HCEC 1CT (cell line): ENCODE data around the gene ATG2A.

Source experiments
- DNase-seq: peaks from one replicate; pipeline ENCODE4 v3.0.0-alpha.2; 2017

The ATG2A gene

DNA sequence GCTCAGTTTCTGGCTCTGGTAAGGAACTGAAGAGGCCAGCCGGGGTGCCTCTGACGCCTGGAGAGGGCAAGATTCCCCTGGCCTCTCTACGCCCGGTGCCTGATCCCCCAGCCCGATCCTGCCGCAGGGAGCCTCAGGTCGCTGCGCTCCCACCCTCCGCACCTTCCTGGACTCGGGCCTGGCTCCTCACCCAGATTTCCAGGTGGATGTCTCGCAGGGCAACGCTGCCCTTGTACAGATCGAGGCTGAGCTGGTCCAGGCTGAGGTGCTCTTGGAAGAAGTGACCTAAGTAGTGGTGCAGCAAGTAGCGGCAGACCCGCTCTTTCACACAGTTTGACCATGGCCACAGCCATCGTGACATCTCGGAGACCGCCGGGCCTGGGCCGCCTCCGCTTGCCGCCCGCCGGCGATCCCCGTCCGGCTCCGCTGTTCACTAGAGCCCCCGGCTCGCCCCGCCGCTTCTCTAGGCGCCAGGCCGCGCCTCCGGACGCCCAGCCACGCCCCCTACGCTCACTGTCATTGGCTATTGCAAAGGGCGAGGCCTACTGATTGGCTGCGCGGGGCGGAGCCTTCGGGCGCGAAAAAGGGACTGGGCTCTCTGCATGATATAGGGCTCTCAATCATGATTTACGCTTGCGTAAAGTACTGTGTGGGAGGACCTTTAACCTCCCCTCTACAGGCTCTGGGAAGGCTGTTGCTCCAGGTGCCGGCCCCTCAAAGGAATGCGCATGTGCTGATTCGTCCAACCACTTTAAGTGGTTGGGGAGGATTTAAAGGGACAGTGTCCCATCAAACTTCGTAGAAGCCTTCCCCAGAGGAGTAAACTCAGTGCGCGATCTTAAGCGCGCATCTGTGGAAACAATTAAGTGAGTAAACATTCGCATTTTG, at the start of gene ATG2A:
ATG2A (minus strand) TSS at position 435 of the 888 bp plus-strand sequence; CDS start at position 361, 74 bp downstream.
- DNase-seq = peak; percentile 100

- no peak for DNase-seq
Observed at GRCh38 chr11:64963072-64963631, 46.1 kb upstream of the ATG2A start.

DNA sequence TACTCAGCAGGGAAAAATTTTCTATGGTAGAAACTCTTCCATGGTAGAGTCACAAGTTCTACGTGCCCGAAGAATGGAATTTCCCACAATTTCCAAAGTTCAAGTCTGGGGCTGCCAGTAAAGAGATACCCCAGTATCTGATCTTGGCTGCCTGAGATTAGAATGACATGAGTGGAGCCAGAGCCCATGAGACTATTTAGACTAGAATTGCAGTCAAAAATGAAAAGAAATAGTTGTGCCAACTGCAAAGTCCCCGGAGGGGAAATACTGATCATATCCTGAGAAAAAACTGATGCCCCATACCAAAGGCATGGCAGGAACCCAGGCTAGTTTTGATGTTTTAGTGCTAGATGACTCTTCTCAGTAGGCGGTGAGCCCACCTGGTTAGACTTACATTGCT, 43.7 kb upstream of the ATG2A start:
- no peak for DNase-seq

GRCh38 chr11:64959498-64959897, 42.5 kb upstream of the ATG2A start:
- DNase-seq = no peak

GRCh38 chr11:64954201-64954600, 37.2 kb upstream of the ATG2A start:
- DNase-seq = no peak

GRCh38 chr11:64951529-64951928, 34.5 kb upstream of the ATG2A start:
- DNase-seq = no peak

- peak; percentile 58 for DNase-seq
Observed at GRCh38 chr11:64947208-64947814, 30.3 kb upstream of the ATG2A start.

- DNase-seq = no peak
Observed at GRCh38 chr11:64936539-64936938, 19.5 kb upstream of the ATG2A start.

DNA sequence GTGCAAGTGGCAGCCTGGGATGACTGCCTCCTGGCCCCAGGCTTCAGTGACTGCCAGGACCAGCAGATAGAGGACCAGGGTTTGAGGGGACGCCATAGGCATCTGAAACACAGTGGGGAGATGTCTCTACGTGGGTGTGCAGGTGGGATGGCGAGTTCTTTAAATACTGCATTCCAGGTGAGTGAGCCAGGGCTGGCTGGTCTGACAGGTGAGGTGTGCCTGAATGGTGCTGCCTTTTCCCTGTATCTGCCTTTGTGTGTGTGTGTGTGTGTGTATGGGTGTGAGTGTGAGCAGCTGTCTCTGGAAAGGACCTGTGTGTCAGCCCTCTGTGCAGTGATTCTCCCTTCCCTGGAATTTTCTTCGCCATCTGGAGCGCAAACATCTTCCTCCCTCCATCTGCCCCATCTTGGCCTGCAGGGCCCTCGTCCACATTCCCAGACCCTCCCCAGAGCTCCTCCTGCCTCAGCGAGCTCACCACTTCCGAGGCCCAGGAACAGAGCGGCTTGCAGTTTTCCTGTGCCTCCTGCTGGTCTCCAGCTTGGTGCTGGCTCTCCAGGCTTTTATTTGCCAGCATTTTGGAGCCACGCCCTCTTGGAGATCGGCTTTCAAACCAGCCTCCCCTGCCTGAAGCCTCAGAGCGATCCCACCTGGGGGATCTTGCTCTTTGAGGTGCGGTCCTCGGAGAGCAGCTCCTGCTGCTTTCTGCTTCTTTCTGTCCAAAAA, 18.5 kb upstream of the ATG2A start, which contains the start of gene GPHA2:
GPHA2 (minus strand) TSS at position 535 of the 723 bp plus-strand sequence; CDS start at position 102, 433 bp downstream.
- no peak for DNase-seq

DNA sequence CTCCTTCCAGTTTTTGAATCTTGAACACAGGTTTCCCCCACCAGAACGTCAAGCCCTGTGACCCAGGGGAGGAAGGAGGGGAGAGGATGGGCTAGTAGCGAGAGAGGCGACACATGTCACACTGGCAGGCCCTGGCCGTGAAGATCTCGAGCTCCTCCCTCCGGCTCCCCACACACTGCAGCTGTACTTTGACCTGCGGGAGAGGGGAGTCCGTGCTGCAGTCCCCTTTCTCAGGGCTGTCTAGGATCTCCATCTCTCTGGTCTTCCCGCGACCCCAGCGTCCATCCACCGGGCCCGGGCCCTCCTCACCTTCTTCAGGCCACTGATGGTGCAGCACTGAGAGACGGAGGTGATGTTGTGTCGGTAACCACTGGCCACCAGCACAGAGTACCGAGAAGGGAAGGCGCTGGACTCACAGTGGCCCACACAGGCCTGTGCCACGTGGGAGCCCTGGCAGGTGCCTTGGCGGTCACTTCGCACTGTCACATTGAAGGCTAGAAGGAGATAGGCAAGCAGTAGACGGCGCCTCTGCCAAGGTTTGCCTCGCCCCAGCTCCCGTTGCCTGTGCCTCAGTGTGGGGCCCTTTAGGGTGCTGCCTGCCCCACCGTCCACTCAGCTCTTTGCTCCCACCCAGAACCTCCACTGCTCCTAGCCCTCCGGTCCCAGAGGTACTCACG, 17.8 kb upstream of the ATG2A start:
- no peak for DNase-seq

DNA sequence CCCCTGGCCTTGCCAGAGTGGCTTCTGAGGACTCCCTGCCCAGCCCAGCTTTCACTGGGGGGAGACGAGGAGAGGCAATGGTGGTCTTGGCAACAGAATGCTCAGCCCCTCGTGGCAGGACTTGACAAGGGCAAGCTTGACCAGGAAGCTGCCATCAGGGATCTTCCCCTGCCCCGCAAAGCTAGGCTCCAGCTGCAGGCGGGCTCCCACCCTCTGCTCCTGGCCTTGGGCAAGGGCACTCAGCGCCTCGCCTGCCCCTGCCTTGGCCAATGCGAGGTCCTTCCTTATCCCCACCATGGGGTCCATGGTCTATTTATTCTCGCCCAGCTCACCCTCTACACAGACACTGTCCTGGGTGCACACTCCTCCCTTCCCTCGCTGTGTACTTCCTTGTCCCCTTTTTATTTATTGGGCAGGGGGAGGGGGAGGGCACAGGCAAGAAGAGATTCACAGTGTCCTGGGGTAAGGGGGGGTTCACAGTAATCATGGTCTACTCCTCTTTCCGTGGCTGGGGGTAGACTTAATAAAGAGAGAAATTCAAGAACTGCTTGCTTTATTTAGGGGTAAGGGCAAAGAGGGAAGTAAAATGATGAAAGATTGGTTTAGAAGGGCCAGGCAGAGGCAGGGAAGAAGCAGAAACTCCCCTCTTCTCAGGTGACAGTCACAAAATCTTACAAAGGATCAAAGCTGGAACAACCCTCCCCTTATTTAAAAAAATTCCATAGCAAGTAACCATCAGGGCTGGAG, 17.1 kb upstream of the ATG2A start:
- DNase-seq = no peak

GRCh38 chr11:64933213-64933934, 16.4 kb upstream of the ATG2A start:
- DNase-seq = no peak

GRCh38 chr11:64932324-64932723, 15.3 kb upstream of the ATG2A start:
- no peak for DNase-seq

GRCh38 chr11:64931290-64931689, 14.3 kb upstream of the ATG2A start:
- no peak for DNase-seq

- DNase-seq = no peak
Observed at GRCh38 chr11:64930340-64930739, 13.3 kb upstream of the ATG2A start.

- no peak for DNase-seq
Observed at GRCh38 chr11:64929625-64930024, 12.6 kb upstream of the ATG2A start.

DNA sequence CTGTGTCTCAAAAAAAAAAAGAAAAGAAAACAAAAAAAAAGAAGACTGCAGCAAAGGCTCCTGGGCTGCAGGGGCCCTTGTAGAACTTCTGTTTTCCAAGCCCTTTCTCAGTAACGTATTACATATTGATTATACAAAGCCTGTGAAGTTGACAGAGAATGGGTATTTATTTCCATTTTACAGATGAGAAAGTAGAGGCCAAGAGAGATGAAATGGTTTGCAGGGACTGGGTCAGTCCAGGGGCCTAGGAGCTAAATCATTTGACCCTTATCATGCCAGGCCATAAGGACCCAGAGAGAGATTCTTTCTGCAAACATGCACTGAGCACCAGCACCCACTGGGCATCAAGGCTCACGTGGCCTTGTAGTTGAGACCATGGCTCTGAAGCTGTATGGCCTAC, 11.9 kb upstream of the ATG2A start:
- DNase-seq = no peak

DNA sequence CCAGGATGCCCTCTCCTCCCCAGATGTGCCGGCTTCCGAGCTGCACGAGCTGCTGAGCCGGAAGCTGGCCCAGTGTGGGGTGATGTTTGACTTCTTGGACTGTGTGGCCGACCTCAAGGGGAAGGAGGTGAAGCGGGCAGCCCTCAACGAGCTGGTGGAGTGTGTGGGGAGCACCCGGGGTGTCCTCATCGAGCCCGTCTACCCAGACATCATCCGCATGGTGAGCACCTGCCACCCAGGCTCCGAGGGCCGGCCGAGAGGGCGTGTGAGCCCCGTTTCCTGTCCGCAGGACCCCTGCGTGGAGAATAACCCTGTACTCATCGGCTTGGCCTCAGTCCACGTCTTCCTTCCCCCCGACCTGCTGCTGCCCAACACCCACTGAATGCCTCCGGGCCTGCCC, 9.7 kb upstream of the ATG2A start:
- DNase-seq = no peak

DNA sequence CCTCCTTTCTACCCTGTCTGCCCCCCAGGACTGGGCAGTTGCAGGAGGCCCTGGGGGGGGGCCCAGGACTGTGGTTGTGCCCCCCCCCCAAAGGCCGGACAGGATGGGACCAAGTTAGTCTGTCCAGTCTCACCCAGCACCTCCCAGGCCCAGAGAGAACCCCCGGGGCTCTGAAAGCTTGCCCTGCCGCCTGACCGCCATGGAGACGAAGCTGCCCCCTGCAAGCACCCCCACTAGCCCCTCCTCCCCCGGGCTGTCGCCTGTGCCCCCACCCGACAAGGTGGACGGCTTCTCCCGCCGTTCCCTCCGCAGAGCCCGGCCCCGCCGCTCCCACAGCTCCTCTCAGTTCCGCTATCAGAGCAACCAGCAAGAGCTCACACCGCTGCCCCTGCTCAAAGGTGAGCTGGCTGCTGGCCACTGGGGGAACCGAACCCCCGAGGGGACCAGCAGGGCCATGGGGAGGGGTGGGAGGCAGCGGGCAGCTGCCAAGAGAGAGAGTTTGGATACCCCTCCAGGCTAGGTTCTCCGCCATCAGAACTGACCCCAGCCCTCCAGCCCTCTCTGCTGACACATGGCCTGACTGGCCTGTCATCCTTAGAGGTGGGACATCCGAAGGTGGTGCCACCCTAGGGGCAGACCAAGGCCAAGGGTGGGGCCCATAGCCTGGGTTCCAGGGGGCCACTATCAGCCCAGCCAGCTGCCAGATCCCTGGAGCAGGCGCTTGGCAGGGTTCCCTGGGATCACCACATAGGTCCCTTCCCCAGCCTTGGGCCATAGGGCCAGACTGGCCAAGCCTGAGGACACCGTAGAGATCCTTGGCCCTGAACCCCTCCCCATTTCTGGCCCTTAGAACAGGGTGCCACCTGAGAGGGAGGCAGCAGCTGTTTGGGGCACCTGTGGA, 8.8 kb upstream of the ATG2A start:
- DNase-seq = no peak

GRCh38 chr11:64924910-64925284, 7.9 kb upstream of the ATG2A start:
- no peak for DNase-seq
